ENCODE results near the gene PAPSS2. TPM values are rescaled to one million over a fixed set of nuclear protein-coding genes. Genes with fewer than 3 reads are reported as not detected.

PAPSS2 gene
- total and polyA plus RNA-seq, 7 donors = 7.1 to 88.9 (median 8.6) TPM

- no peaks in the 10 kb centered on the region for H3K27me3 ChIP-seq
- H3K4me3 ChIP-seq = no peak overlapping the region
- DNase-seq = no peak
- TF ChIP-seq EP300 (IDR thresholded peaks at IDR 0.05) (no peak), POLR2A (IDR thresholded peaks at IDR 0.05) (no peak), POLR2AphosphoS5 (IDR thresholded peaks at IDR 0.05) (no peak), CTCF (IDR thresholded peaks at IDR 0.05) (no peak)
- WGBS, 2 donors = 97 to 99% methylated on average over 2 of the region's 2 CpGs
- H3K27ac ChIP-seq = no peak overlapping the region
- H3K9me3 ChIP-seq = no peaks in the 10 kb centered on the region
- no peaks in the 10 kb centered on the region for H3K36me3 ChIP-seq
- intact Hi-C loops (cut with DNase I) = no loop called here
- no peaks in the 10 kb centered on the region for H3K4me1 ChIP-seq
These were observed 25.4 kb upstream of the PAPSS2 start for GRCh38 chr10:87634311-87634710.

GRCh38 chr10:87635498-87636312 lies 24.0 kb upstream of the PAPSS2 start:
- Histone ChIP-seq H3K4me1 (no peaks in the 10 kb centered on the region), H3K36me3 (no peaks in the 10 kb centered on the region), H3K4me3 (no peak overlapping the region), H3K27ac (no peak overlapping the region), H3K27me3 (no peaks in the 10 kb centered on the region), H3K9me3 (no peaks in the 10 kb centered on the region)
- 37 to 53% methylated on average over 5 of the region's 5 CpGs for WGBS, 2 donors
- no peak for DNase-seq
- intact Hi-C loops (cut with DNase I) = no loop called here
- TF ChIP-seq CTCF (IDR thresholded peaks at IDR 0.05) (no peak), POLR2AphosphoS5 (IDR thresholded peaks at IDR 0.05) (no peak), POLR2A (IDR thresholded peaks at IDR 0.05) (no peak), EP300 (IDR thresholded peaks at IDR 0.05) (no peak)

GRCh38 chr10:87636313-87636915 lies 23.3 kb upstream of the PAPSS2 start:
- H3K36me3 ChIP-seq = no peaks in the 10 kb centered on the region
- DNase-seq = no peak
- no peaks in the 10 kb centered on the region for H3K27me3 ChIP-seq
- no peak overlapping the region for H3K4me3 ChIP-seq
- no peak for TF ChIP-seq EP300 (IDR thresholded peaks at IDR 0.05)
- no peak for TF ChIP-seq CTCF (IDR thresholded peaks at IDR 0.05)
- no peak for TF ChIP-seq POLR2A (IDR thresholded peaks at IDR 0.05)
- TF ChIP-seq POLR2AphosphoS5 (IDR thresholded peaks at IDR 0.05) = no peak
- no peak overlapping the region for H3K27ac ChIP-seq
- no peaks in the 10 kb centered on the region for H3K4me1 ChIP-seq
- H3K9me3 ChIP-seq = no peaks in the 10 kb centered on the region
- WGBS, 2 donors = 97 to 98% methylated on average over 3 of the region's 3 CpGs
- intact Hi-C loops (cut with DNase I) = no loop called here

GRCh38 chr10:87639493-87639892 lies 20.2 kb upstream of the PAPSS2 start:
- 94 to 95% methylated on average over 3 of the region's 3 CpGs for WGBS, 2 donors
- H3K9me3 ChIP-seq = no peaks in the 10 kb centered on the region
- H3K4me1 ChIP-seq = no peaks in the 10 kb centered on the region
- H3K4me3 ChIP-seq = no peak overlapping the region
- TF ChIP-seq POLR2AphosphoS5 (IDR thresholded peaks at IDR 0.05) (no peak), CTCF (IDR thresholded peaks at IDR 0.05) (no peak), POLR2A (IDR thresholded peaks at IDR 0.05) (no peak), EP300 (IDR thresholded peaks at IDR 0.05) (no peak)
- intact Hi-C loops (cut with DNase I) = no loop called here
- H3K27ac ChIP-seq = no peak overlapping the region
- H3K36me3 ChIP-seq = no peaks in the 10 kb centered on the region
- no peaks in the 10 kb centered on the region for H3K27me3 ChIP-seq
- no peak for DNase-seq

All from sigmoid colon (tissue), 7 donors.